SU-DHL-6 (cell line): ENCODE measurements around the gene SMKR1.

Experiments
- H2AFZ ChIP-seq: fragments of 200-600 bp; sonication (generic); 2 replicates; pipeline ENCODE4 v1.6.1; 2014; ENCODE audit warnings: low read depth, mild to moderate bottlenecking, moderate library complexity, mixed read lengths, antibody characterized with exemption, low read length; ENCODE audit not compliant: severe bottlenecking
- H3F3A ChIP-seq: fragments of 200-600 bp; shearing (Covaris generic); 2 replicates; pipeline ENCODE4 v1.6.0; 2016; ENCODE audit warnings: antibody characterized with exemption, mild to moderate bottlenecking; ENCODE audit not compliant: insufficient read depth
- H3K27ac ChIP-seq: fragments of 200-600 bp; sonication (generic); 2 replicates; pipeline ENCODE4 v1.5.1; 2016; ENCODE audit warnings: low read depth, mild to moderate bottlenecking, low read length, moderate library complexity, mixed read lengths
- H3K27me3 ChIP-seq: fragments of 200-600 bp; sonication (generic), shearing (Covaris generic); 2 replicates; pipeline ENCODE4 v1.6.0; 2014; ENCODE audit warnings: mild to moderate bottlenecking, low read length
- H3K36me3 ChIP-seq: fragments of 200-600 bp; sonication (generic); 2 replicates; pipeline ENCODE4 v1.6.1; 2014; ENCODE audit warnings: mild to moderate bottlenecking, low read length, mixed read lengths
- H3K4me2 ChIP-seq: fragments of 300-600, 200-600 bp; shearing (Covaris generic), sonication (generic); 2 replicates; pipeline ENCODE4 v1.6.0; 2014; ENCODE audit warnings: low read length, low read depth, mild to moderate bottlenecking; ENCODE audit not compliant: poor library complexity, severe bottlenecking
- H3K4me3 ChIP-seq: fragments of 200-600 bp; sonication (generic); 2 replicates; pipeline ENCODE4 v1.5.1; 2014; ENCODE audit warnings: antibody characterized with exemption, low read length, mild to moderate bottlenecking, mixed read lengths; ENCODE audit not compliant: insufficient read depth, poor library complexity, severe bottlenecking
- H3K79me2 ChIP-seq: fragments of 200-600 bp; sonication (generic); 2 replicates; pipeline ENCODE4 v1.6.1; 2014; ENCODE audit warnings: mild to moderate bottlenecking, low read length, moderate library complexity; ENCODE audit not compliant: insufficient read depth
- H3K9ac ChIP-seq: fragments of 200-600 bp; sonication (generic); 2 replicates; pipeline ENCODE4 v1.7.0; 2014; ENCODE audit warnings: mild to moderate bottlenecking, low read length
- H3K9me2 ChIP-seq: fragments of 200-600 bp; sonication (generic); replicated peaks from 2 replicates; pipeline ENCODE4 v1.6.1; 2014; ENCODE audit warnings: low read length; ENCODE audit not compliant: insufficient read depth
- H3K9me3 ChIP-seq: fragments of 200-600 bp; sonication (generic); 2 replicates; pipeline ENCODE4 v1.6.1; 2014; ENCODE audit warnings: low read length, mixed read lengths; ENCODE audit not compliant: insufficient read depth
- H4K20me1 ChIP-seq: fragments of 200-600 bp; sonication (generic); 2 replicates; pipeline ENCODE4 v1.6.1; 2014; ENCODE audit warnings: low read depth, mild to moderate bottlenecking, antibody characterized with exemption, low read length, moderate library complexity, mixed read lengths
- EZH2phosphoT487 ChIP-seq: fragments of 200-600 bp; sonication (generic), shearing (Covaris generic); conservative IDR thresholded peaks from 2 replicates; pipeline ENCODE4 v1.6.1; 2018; ENCODE audit warnings: mild to moderate bottlenecking, antibody characterized with exemption, low read length, moderate library complexity, mixed read lengths
- TF ChIP-seq, protein P1 (sequence below): fragments of 200-600 bp; sonication (generic); IDR thresholded peaks from one replicate; pipeline ENCODE4 v1.5.1; 2017; ENCODE audit warnings: antibody characterized with exemption, mild to moderate bottlenecking, low read length, moderate library complexity; ENCODE audit not compliant: insufficient read depth, poor library complexity, severe bottlenecking

Gene SMKR1

DNA sequence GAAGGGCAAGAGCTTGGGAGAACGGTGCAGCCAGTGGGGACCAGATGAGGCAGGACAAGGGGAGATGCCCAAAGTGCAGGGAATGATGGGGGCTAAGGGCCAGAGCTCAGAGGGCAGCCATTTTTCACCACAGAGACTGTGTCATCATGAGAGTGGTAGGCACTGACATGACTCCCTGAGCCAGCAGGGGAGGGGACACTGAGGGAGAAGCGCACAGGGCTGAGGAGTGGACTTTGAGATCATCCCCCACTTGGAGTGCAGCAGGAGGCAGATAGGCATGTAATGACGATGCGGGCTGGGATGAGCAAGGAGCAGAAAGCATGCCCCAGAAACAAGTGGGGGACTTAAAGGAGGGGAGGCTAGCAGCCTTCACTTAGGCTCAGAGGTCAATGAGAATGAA, 5.2 kb upstream of the SMKR1 start:
- Histone ChIP-seq H3F3A (peaks cover 8% of the 10 kb centered on the region), H3K79me2 (no peaks in the 10 kb centered on the region), H3K27me3 (no peaks in the 10 kb centered on the region), H3K9me3 (no peaks in the 10 kb centered on the region), H4K20me1 (no peaks in the 10 kb centered on the region), H3K9ac (no peak overlapping the region), H3K9me2 (no peaks in the 10 kb centered on the region), H3K27ac (no peak overlapping the region), H3K36me3 (no peaks in the 10 kb centered on the region), H3K4me2 (no peak overlapping the region), H3K4me3 (no peak overlapping the region), H2AFZ (no peak overlapping the region)
- TF ChIP-seq EZH2phosphoT487 = no peak
- TF ChIP-seq, protein P1, sequence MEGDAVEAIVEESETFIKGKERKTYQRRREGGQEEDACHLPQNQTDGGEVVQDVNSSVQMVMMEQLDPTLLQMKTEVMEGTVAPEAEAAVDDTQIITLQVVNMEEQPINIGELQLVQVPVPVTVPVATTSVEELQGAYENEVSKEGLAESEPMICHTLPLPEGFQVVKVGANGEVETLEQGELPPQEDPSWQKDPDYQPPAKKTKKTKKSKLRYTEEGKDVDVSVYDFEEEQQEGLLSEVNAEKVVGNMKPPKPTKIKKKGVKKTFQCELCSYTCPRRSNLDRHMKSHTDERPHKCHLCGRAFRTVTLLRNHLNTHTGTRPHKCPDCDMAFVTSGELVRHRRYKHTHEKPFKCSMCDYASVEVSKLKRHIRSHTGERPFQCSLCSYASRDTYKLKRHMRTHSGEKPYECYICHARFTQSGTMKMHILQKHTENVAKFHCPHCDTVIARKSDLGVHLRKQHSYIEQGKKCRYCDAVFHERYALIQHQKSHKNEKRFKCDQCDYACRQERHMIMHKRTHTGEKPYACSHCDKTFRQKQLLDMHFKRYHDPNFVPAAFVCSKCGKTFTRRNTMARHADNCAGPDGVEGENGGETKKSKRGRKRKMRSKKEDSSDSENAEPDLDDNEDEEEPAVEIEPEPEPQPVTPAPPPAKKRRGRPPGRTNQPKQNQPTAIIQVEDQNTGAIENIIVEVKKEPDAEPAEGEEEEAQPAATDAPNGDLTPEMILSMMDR = no peak

DNA sequence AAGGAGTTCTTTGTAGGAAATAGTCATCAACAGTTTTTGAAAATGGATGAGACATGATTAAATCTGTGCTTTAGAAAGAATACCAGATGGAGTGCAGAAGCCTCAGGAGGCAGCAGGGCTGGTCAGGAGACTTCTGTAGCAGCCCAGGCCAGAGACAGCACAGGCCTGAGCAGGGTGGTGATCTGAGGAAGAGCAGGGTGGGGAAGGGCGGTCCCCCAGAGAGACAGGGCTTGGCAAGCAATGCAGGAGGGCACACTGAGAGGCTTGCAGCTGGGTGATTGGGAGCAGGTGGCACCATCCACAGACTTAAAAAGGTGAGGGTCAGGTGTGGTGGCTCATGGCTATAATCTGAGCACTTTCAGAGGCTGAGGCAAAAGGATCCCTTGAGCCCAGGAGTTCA, 4.3 kb upstream of the SMKR1 start:
- Histone ChIP-seq H3K9me2 (no peaks in the 10 kb centered on the region), H3K27me3 (no peaks in the 10 kb centered on the region), H3K79me2 (no peaks in the 10 kb centered on the region), H3K36me3 (no peaks in the 10 kb centered on the region), H3F3A (peaks cover 8% of the 10 kb centered on the region), H3K9me3 (no peaks in the 10 kb centered on the region), H2AFZ (no peak overlapping the region), H3K27ac (no peak overlapping the region), H3K9ac (no peak overlapping the region), H3K4me2 (no peak overlapping the region), H4K20me1 (no peaks in the 10 kb centered on the region), H3K4me3 (no peak overlapping the region)
- TF ChIP-seq EZH2phosphoT487 = no peak
- TF ChIP-seq, protein P1 = no peak

DNA sequence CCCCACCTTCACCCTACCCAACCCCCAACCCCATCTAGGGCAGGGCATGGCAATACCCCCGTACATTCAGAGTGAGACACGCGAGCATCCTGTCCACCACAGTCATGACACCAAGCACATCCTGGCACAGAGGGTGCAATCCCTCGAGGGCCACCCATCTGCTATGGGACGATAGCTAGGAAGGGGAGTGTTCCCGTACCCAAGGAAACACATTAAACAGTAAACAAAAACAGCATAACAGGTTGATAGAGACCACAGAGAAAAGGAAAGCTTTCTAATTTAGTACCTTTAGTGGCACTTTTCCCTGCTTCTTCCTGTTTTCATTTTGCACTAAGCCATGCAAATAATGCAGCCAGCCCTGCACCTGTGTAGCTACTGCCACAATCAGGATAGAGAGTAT, 2.3 kb upstream of the SMKR1 start:
- TF ChIP-seq, protein P1 = no peak
- TF ChIP-seq EZH2phosphoT487 = no peak
- H3K4me3 ChIP-seq = no peak overlapping the region

More for the DNA sequence above, 2.3 kb upstream of the SMKR1 start:
- no peaks in the 10 kb centered on the region for H3K36me3 ChIP-seq
- no peak overlapping the region for H3K9ac ChIP-seq
- H3K9me3 ChIP-seq = no peaks in the 10 kb centered on the region
- no peak overlapping the region for H3K27ac ChIP-seq
- H3K27me3 ChIP-seq = no peaks in the 10 kb centered on the region
- H2AFZ ChIP-seq = no peak overlapping the region
- H3K79me2 ChIP-seq = no peaks in the 10 kb centered on the region
- H3K4me2 ChIP-seq = no peak overlapping the region
- no peaks in the 10 kb centered on the region for H3F3A ChIP-seq
- no peaks in the 10 kb centered on the region for H4K20me1 ChIP-seq
- H3K9me2 ChIP-seq = no peaks in the 10 kb centered on the region
